Activated CD8-positive, alpha-beta T cell treated with anti-CD3 and anti-CD28 coated beads for 36 hours (primary cell): Measurements from ENCODE around the gene ABCA8. TPM values are rescaled to one million over a fixed set of nuclear protein-coding genes. Genes with fewer than 3 reads are reported as not detected.

Experiments
- ATAC-seq: fragments of 200-7000 bp; cut with Tn5 transposase; one replicate; pipeline ENCODE4 v1.10.0; 2021; ENCODE audit warnings: mild to moderate bottlenecking, moderate library complexity
- CTCF ChIA-PET: fragments of 350-600 bp; sonication (Branson Sonifier 250); formaldehyde crosslinking; loops from one replicate; lab custom pipeline; 2021; ENCODE audit warnings: antibody characterized with exemption; lab: Charles Lee
- POLR2A ChIA-PET: fragments of 350-600 bp; sonication (Branson Sonifier 250); formaldehyde crosslinking; loops from one replicate; lab custom pipeline; 2021; ENCODE audit warnings: antibody characterized with exemption; lab: Charles Lee
- DNase-seq: peaks from one replicate; pipeline ENCODE4 v3.0.0-alpha.2; 2020
- H3K27ac Mint-ChIP-seq: one replicate; pipeline ENCODE4 v1.8.0; 2021; ENCODE audit warnings: mild to moderate bottlenecking, mixed read lengths
- H3K27me3 Mint-ChIP-seq: one replicate; pipeline ENCODE4 v1.8.0; 2021; ENCODE audit warnings: mixed read lengths
- H3K36me3 Mint-ChIP-seq: one replicate; pipeline ENCODE4 v1.8.0; 2021; ENCODE audit warnings: low read depth, mixed read lengths
- H3K4me1 Mint-ChIP-seq: one replicate; pipeline ENCODE4 v1.8.0; 2021; ENCODE audit warnings: low read depth, mixed read lengths
- H3K4me3 Mint-ChIP-seq: one replicate; pipeline ENCODE4 v1.8.0; 2021; ENCODE audit warnings: mild to moderate bottlenecking, moderate library complexity, mixed read lengths
- H3K9me3 Mint-ChIP-seq: one replicate; pipeline ENCODE4 v1.8.0; 2021; ENCODE audit warnings: mixed read lengths
- CTCF ChIP-seq: fragments of 200-600 bp; IDR thresholded peaks from one replicate; pipeline ENCODE4 v1.8.0; 2022; ENCODE audit warnings: antibody characterized with exemption, mild to moderate bottlenecking
- intact Hi-C: fragments of 100-400 bp; cut with micrococcal nuclease; formaldehyde crosslinking; loops from one replicate; pipeline ENCODE4 v1.10.0; 2022
- total RNA-seq, 2 experiments: library from RNA; stranded (reverse); gene quantifications; one replicate each; pipeline ENCODE4 v1.2.3, GENCODE V29; 2021

Gene ABCA8
- total RNA-seq, 2 experiments from 2014 or later, result not detected

DNA sequence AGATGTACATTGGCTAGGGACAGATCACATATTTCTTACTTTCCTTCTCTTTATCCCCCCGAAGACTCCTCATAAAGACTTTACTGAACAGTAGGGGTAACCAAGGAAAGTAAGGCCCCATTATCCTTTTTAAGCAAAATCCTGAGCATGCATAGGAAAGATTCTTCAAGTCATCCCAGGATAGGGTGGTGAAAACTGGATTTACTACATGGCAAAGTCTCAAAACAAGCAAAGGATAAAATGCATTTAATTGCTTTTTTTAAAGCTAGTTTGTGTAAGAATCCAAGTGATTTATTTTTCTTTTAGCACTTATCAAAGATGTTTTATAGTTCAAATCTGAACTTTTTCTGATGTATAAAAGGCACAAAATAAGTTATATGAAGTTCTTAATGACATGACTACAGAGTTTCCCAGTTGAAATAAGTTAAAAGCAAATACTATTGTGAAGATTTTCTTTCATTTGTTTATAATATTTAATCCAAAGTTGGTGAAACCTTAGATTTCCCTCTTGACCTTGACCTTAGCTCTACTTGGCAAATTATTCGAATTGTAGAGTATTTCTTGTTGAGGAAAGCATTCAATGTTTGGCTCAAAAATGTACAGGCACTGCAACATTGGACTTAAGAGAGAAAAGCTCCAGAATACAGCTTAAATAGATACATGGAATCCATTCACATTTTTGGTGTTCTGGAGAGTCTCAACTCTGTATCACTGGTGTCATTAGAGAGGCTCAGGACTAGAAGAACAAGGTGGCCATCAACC is 104.3 kb downstream of the ABCA8 start:
- ATAC-seq, result no peak
- Mint-ChIP-seq H3K27me3 (peaks cover 2% of the 10 kb centered on the region), H3K4me1 (no peaks in the 10 kb centered on the region), H3K4me3 (no peak overlapping the region), H3K36me3 (no peaks in the 10 kb centered on the region), H3K27ac (no peak overlapping the region), H3K9me3 (no peaks in the 10 kb centered on the region)
- ChIA-PET POLR2A (no interaction called here), CTCF (no interaction called here)
- no peak for TF ChIP-seq CTCF
- intact Hi-C loops, result no loop called here
- DNase-seq, result no peak

DNA sequence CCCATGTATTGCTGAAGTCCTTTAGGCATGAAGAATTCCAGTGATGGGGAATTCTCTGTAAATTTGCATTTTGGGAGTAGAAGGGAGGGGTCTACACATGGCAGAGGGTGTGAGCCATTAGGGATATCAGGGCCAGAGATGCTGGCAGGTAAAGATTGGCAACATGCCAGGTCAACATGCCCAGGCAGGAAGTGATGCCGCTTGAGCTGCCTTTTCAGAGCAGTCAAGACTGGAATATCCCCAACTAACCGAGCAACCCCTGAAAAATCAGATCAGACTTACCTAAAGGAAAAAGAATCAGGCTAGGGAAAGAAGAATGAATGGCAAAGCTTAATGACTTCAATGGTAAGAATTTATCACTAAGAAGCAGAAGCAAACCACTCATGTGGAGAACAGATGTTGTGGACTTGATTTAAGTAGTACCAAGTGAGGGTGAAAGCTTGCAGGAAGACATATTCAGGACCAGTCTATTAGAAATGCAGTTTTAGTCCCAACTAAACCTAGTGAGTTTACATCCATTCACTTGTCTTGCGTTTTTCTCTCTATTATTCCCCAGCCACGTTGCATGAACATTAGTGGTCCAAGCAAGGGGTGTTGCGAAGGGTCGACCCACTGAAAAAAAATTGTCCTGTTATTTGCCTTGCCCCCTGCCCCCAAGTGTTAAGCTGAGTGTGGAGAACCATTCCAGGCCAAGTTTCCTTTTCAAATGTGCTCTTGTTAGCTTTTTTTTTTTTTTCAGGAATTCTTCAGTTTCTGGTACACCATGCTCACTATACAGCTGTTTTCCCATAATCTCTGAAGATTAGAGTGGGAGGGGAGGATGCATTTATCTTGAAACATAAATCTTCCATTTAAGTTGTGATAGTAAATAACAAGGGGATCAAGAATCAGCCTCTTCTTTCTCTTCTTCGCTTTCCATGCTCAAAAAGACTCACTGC is 105.2 kb downstream of the ABCA8 start:
- intact Hi-C loops, result no loop called here
- Mint-ChIP-seq H3K27me3 (peaks cover 2% of the 10 kb centered on the region), H3K4me1 (no peaks in the 10 kb centered on the region), H3K9me3 (no peaks in the 10 kb centered on the region), H3K36me3 (no peaks in the 10 kb centered on the region), H3K27ac (no peak overlapping the region), H3K4me3 (no peak overlapping the region)
- POLR2A ChIA-PET, result no interaction called here
- DNase-seq (no peak), ATAC-seq (no peak)
- CTCF ChIA-PET, result no interaction called here
- no peak for TF ChIP-seq CTCF

DNA sequence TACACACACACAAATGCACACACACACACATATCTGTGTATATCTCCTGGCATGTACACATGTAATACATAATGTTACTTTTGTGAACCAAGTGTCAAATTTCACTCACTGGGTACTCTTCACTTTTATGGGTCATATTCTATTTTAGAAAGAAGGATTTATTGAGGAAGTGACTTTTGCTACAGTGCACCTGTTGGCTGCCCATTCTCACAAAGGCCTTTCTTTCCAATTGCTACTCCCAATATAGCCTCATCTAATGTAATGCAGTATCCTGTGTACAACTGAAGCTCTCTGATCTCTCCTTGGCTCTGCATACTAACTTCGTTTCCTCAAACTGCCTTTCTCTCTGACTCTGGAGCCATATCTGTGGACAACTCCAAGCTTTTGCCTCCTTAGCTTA is 107.5 kb downstream of the ABCA8 start:
- ChIA-PET CTCF (no interaction called here), POLR2A (no interaction called here)
- Mint-ChIP-seq H3K27me3 (peaks cover 1% of the 10 kb centered on the region), H3K27ac (no peak overlapping the region), H3K9me3 (no peaks in the 10 kb centered on the region), H3K4me1 (no peaks in the 10 kb centered on the region), H3K36me3 (no peaks in the 10 kb centered on the region), H3K4me3 (no peak overlapping the region)
- ATAC-seq, result no peak
- intact Hi-C loops, result no loop called here
- DNase-seq, result no peak
- no peak for TF ChIP-seq CTCF

DNA sequence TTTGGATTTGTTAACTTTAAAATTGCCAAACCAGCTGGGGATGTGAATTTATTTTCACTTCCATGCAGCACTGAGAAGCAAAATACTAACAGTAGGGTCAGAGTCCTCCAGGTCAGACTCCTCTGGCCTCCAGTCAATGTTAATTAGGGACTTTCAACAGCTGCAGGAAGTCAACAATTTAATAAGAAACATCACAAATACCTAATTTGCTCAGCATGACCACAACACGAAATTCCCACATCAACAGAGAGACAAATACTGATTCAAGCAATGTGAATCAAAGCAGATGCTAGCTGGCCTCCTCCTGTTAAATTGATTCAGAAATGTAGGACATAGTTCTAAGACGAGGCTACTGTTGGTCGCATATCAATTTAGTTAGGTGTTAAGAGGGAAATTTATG is 111.7 kb downstream of the ABCA8 start:
- peaks cover 5% of the 10 kb centered on the region for H3K27me3 Mint-ChIP-seq
- H3K4me1 Mint-ChIP-seq, result no peaks in the 10 kb centered on the region
- ChIA-PET CTCF (interaction anchor here (1.8 kb wide), 1 partner anchor 16 kb away, joined by 3 read pairs; no protein-coding TSS in a partner anchor), POLR2A (no interaction called here)
- no peaks in the 10 kb centered on the region for H3K36me3 Mint-ChIP-seq
- ATAC-seq (no peak), DNase-seq (no peak)
- no peak for TF ChIP-seq CTCF
- intact Hi-C loops, result no loop called here
- no peak overlapping the region for H3K27ac Mint-ChIP-seq
- H3K9me3 Mint-ChIP-seq, result no peaks in the 10 kb centered on the region
- no peak overlapping the region for H3K4me3 Mint-ChIP-seq

DNA sequence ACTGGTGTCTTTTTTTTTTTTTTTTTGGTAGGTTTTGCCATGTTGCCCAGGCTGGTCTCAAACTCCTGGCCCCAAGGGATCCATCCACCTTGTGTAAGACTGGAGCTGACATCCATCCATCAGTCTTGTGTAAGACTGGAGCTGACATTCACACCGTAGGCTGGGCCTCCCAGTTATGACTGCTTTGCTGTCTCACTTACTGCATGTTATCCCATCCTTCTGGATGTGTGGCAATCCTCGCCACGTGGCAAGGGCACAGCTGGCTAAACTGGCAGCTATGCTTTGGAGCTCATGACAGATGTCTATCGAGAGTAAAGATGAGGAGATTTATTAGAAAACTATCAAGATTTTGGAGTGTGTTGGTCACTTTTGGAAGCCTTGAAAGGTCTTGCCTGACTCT is 115.1 kb downstream of the ABCA8 start:
- no peak for TF ChIP-seq CTCF
- ChIA-PET POLR2A (no interaction called here), CTCF (no interaction called here)
- peaks cover 7% of the 10 kb centered on the region for H3K27me3 Mint-ChIP-seq
- H3K36me3 Mint-ChIP-seq, result no peaks in the 10 kb centered on the region
- H3K9me3 Mint-ChIP-seq, result no peaks in the 10 kb centered on the region
- no peak overlapping the region for H3K27ac Mint-ChIP-seq
- H3K4me3 Mint-ChIP-seq, result no peak overlapping the region
- intact Hi-C loops, result no loop called here
- no peak for DNase-seq
- H3K4me1 Mint-ChIP-seq, result no peaks in the 10 kb centered on the region
- ATAC-seq, result no peak
